Suppressor macrophage treated with lipopolysaccharide for 4 hours (primary cell): ENCODE measurements around the gene SMAP2.

Experiments
- DNase-seq: peaks from one replicate; pipeline ENCODE4 v3.0.0-alpha.2; 2020

The SMAP2 gene

DNA sequence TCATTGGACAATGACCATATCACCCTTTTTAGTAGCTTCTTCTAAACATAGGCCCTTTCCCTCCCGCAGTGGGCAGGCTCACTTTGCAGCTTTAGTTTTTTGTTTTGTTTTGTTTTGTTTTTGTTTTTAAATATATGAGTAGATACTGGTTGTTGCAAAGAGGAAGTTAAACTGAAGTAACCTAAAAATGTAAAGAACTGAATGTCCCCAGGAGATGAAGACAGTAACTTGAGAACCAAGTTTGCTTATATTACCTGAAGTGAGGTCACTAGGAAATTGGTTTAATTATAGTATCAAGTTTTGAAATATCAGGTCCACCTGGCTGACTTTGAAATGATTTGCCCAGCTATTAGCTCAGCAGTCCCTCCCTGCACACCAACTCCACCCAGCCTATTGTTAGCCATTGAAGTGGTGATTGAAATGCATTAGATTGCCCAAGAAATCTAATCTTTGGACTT lies 18.2 kb downstream of the SMAP2 start:
- no peak for DNase-seq

DNA sequence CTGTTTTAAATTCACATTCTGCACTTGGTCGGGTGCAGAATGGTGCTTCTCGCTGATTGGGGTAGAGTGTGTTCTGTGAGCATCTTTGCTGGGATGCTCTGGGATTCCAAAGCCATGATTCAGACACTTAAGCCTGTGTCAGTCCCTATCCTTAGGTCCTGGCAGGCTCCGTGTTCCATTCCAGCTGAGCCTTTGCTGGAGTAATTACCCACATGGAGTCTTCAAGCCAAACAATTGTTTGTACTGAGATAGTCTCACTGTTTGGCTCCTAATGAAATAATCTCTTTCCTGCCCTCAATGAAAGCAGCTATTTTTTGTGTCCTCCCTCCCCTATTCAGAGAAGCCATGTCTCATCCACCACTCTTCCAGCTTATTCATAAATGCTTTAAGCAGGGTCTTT lies 18.7 kb downstream of the SMAP2 start:
- DNase-seq, result no peak

DNA sequence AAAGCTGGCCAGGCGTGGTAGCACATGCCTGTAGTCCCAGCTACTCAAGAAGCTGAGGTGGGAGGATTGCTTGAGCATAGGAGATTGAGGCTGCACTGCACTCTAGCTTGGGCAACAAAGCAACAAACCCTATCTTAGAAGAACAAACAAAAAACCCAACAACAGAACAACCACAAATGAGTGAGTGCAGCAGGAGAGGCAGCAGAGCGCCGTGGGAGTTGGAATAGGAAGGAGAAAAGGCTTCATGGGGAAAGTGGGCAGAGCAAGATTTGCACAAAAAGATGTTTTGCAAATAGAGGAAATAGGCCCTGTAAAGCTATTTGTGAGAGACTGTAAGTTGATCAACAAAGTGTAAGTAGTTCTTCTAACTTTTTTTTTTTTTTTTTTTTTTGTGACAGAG lies 19.6 kb downstream of the SMAP2 start:
- peak; percentile 75 for DNase-seq

DNA sequence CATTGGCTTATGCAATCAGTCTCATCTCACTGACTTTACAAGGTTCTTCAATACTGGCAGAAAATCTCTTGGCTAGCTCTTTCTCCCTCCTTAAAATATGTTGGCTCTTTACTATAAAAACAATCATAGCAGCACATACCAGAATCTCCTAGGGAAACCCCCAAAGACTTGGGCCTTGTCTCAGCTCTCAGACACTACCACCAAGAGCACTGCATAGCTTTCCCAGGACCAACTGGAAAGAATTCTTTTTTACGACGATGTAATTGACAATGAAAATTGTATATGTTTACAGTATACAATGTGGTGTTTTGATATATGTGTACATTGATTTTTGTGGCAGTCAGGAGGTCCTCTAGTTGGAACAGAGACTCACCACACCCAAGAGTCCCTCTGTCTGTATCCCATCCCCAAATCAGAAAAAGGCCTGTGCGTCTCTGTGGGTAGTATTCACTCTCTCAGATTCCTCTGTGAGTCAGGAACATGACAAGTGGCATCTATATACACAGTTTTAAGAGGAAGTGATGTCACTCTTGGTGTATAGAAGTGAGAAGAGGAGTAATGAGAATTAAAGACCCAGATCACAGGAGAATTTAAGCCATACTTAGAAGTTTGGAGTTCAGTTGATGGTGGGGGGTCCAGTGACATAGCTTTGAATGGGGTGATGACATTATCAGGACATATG lies 21.1 kb downstream of the SMAP2 start:
- DNase-seq, result peak; percentile 83

DNA sequence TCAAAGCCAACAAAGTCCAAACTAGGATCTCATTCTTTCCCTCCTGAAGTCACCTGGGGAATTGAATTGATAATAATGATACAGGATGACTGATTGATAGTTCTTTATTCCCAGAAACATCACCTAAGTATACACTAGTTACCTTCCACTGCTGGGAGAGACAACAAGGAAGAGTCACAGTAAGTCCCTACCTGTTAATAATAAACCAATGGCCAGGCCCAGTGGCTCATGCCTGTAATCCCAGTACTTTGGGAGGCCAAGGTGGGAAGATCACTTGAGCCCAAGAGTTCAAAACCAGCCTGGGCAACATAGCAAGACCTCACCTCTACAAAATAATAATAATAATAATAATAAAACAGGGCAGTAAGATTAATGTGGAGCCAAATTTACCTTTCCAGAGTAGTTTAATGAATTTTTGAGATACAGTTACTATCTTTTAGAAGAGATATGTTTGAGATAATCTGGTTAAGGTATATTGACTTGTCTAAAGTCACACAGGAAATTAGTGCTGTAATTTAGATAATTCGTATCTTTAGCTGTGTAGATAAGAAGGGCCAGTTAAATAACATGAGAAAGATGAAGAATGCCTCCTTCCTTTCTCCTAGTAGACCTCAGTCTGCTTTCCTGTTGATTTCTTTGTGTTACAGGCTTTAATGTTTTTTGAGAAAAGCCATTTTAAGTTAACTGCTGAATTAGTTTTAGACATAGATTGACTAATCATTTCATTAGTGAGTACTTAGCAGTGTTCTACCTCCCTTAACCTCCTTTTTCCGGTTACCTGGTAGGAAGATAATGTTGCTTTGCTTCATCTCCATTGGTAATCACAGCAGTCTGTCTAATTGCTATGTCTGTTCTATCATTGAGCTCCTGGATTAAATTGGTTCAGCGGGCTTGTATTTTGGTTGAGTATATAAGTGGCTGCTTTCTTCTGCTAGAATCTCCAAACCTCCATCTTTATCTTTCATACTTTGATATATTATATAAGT lies 22.0 kb downstream of the SMAP2 start:
- no peak for DNase-seq

DNA sequence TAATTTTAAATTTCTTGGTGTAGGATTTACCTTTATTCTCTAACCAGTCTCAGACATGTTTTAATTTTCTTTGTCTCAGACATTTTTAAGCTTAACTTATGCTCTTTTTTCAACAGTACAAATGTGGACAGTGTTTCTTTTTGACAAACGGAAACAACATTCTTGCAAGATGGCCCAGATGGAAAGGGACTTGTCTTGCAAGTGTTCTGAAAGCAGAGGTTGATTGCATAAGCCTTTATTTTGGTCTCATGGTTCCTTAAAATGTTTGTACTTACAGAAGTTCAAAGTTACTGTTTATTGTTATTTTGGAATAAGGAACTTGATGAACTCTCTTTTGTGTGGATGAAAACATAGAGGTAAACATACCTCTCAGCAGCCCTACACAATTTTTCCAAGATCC lies 22.9 kb downstream of the SMAP2 start:
- DNase-seq, result peak; percentile 84

DNA sequence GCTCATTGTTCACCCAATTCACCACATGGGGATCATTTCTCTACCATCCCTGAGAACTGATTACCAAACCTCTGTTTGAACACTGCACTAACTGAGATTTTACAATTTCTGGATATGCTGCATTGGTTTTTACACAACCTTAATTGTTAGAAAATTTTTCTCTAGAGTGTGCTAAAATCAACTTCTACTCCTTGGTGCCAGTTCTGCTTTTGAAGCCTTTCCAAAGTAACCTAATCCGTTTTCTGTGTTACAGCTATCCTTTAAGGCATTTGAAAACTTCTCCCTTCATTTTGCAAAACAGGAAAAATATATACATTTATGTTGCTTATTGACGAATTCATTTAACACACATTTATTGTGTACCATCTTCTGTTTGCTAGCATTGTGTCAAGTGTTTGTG lies 23.7 kb downstream of the SMAP2 start:
- no peak for DNase-seq

DNA sequence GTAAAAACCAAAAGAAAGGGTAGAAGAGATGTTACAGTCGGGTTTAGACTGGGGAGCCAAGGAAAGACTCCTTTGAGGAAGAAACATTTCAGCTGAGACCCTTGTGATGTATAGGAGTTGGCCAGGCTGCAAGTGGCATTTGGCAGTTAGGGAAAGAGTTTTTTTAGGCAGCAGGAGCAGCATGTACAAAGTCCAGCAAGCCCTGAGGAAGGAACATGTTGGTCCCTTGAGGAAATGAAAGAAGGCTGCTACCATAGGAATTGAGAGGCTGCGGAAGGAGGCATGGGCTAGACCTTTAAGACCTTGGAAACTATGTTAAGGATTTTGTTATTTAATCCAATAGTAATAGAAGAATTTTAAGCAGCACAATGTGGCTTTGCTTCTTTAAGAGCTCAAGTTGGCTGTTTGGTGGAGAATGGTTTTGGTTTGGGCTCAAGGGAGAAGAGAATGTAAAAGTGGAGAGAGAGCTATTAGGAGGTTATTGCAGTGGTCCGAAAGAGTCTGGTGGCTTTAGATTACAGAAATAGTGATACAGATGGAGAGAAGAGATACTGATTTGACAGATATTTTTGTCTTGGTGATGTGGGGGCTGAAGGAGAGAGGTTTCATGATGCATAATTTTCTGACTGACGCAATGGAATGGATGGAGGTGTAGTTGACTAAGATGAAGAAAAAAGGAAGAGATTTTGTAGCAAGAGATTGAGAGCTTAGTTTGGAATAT lies 26.6 kb downstream of the SMAP2 start:
- no peak for DNase-seq

DNA sequence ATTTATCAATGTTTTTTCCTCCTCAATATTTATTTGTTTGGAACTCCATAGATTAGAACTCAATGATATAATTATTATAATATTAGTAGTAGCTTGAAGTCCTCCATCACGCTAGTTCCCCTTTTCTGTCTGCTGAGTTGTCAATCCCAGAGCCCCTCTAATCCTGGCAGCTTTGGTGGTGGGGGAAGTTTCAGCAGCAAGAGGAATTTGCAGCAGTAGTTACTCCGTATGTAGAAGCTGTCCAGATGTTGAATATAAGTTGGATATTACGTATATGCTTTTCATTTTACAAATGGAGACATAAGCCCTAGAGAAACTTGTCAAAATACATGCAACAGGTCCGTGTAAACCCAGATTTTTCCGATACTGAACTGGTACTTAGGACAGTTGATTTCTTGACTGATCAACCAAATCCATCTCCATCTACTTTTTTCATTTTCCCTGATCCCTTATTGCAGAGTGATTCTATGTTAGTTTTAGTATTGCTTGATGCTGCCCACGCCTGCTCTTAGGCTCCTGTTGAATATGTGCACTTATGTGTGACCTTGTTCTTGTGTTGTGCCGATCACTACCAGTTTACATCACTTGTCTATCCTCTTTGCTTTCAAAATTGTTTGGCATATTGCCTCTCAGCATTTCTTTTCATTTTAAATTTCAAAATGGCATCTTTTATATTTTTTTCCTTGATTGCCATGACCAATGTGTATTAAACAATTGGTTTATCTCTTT lies 28.1 kb downstream of the SMAP2 start:
- no peak for DNase-seq

DNA sequence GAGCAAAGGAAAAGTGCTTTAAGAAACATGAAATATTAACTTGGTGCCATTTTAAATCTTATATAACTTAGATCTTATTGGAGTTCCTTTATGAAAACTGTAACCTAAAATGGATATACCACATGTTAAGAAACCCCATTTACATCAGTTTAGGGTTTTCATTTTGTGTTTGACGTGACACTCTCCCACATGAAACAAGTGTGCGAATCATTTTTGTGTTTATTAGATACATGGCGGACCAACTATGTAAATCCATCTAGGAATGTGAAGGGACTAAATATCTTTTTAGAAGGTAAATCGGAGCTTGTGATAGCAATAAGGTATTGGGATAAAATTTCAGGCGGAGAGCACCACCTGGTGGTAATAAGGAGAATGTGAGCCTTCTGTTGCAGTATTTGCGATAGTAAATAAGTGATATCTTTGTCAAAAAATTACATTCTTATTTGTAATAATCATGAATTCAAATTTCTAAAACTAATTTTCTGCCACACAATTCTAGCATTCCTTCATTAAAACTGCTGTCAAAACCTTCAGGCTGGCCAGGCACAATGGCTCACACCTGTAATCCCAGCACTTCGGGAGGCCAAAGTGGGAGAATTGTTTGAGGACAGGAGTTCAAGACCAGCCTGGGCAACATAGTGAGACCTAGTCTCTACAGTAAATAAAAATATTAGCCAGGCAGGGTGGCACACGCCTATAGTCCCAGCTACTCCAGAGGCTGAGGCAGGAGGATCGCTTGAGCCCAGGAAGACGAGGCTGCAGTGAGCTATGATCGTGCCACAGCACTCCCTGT lies 31.3 kb downstream of the SMAP2 start:
- peak; percentile 69 for DNase-seq

DNA sequence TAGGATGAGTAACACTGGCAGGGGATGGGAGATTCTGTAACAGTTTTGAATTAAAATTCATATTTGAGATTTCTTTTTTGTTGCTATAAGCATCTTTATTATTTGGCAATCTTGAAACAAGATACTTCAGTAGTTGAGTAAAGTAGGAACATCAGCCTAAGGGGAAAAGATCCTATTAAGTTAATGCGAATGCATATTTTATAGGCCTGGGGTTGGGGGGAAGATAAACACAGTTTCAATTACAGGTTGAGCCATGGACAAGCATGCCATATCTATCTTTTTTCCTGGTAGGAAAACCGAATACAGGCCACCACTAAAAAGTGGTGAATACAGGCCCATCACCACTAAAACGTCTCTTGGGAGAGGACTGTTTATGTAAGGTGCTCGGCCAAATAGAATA lies 32.3 kb downstream of the SMAP2 start:
- no peak for DNase-seq

DNA sequence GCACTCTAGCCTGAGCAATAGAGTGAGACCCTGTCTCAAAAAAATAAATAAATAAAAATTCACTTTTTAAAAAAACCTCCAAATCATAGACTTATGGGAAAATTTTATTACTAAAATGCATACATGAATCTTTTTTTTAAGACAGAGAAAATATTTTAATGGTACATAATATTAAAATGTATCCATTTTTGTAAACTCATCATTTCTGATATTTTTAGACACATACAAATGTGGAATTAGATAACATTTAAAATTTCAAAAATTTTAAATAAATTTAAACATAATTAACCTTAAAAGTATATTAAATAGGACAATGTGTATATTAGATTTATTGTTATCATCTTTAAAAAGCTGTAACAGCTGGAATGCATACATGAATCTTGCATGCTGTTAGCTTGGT lies 33.9 kb downstream of the SMAP2 start:
- DNase-seq, result no peak

DNA sequence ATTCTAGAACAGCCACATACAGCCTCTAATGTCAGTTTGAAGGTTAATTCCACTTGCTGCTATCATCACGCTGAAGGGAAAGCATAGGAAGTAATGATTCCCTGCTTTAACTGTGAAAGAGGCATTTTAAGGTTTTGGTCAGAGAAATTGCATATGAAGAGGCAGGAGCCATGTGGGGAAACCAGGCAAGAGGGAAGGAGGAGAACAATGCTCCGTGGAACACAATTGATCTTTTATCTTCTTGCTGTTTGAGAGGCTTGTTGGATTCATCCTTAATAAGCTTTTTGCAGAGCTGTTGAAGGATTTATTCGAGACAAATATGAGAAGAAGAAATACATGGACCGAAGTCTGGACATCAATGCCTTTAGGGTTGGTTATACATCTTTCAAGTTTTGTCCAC lies 35.9 kb downstream of the SMAP2 start:
- DNase-seq, result no peak

DNA sequence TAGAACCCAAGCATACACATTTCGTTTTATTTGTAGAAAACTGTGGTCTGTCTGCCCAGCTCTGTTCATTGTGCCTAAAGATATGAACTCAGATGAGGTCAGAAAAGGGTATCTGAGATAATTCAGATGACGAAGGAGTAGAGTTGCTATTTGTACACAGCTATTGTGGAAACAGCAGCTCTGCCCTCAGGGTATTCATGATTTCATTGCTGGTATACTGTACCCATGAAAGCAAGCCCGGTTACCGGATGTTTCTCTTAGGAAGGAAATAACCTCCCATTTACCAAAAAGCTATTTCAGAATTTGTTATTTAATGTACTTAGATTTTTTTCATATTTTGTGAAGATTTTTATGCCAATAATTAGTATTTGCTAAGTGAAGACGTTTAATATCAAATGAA lies 37.8 kb downstream of the SMAP2 start:
- DNase-seq, result no peak

DNA sequence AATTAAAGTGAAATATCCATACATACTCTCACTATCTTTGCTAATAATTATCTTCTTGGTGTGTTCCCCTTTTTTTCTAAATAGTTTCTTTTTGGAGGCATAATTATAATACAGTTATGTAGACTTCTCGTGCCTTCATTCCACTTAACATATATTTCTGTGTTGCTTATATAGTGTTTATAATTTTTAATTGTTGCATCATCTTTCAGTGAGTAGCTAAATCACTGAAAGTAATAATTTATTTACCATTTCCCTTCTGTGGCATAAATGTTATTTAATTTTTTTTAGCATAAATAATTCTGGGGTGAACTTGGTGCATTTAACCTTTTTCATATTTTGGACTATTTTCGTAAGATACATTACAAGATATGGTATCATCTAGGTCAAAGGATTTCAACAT lies 38.3 kb downstream of the SMAP2 start:
- no peak for DNase-seq

DNA sequence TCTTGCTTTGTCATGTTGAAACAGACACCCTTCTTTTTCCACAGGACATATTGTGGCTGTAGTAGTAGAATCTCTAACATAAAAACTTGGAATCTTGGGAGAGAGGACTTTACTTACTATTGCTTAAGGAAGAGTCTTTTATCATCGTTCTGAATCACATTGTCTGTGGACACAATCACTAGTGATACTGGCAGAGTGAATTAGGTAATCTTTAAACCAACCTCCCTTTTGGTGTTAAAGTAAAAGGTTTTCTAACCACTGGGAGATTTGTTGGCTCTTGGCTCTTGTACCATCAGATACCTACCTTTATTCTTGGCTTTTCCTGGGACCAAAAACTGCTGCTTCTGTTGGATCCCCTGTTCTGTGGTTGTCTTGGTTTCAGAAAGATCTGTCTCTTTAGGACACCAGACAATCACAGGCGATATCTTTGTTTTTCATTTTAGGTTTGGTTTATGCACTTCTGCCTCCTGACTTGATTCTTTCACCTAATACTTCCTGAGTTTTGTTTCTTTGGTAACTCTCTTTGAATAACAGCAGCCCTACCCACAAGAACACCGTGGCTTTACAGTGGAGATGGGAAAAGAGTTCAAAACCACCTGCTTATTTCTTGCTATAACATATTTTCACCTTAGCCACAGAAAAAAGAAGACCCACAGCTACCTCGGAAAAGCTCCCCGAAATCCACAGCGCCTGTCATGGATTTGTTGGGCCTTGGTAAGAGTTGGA lies 40.2 kb downstream of the SMAP2 start:
- no peak for DNase-seq

DNA sequence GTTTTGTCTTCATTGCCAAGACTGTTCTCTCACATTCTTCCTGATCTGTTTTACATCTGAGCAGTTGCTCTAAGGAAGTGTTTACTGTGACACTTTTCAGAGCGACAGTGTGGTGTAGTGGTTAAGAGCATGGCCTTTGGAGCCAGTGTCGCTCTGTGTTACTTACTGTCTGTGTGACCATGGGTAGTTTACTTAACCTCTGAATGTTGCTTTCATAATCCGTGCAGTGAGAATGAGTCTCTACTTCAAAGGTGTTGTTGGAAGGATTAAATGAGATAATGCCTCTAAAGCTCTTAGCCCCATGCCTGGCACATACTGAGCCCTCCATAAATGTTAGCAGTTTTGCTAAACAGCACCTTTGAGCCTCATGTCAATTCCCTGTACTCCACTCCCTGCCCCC lies 40.8 kb downstream of the SMAP2 start:
- DNase-seq, result no peak

DNA sequence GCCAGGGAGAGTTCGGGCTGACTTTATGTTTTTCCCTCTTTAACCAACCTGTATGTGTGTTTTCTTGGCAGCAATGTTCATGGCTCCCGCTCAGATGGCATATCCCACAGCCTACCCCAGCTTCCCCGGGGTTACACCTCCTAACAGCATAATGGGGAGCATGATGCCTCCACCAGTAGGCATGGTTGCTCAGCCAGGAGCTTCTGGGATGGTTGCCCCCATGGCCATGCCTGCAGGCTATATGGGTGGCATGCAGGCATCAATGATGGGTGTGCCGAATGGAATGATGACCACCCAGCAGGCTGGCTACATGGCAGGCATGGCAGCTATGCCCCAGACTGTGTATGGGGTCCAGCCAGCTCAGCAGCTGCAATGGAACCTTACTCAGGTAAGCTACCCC lies 43.2 kb downstream of the SMAP2 start:
- DNase-seq, result no peak

DNA sequence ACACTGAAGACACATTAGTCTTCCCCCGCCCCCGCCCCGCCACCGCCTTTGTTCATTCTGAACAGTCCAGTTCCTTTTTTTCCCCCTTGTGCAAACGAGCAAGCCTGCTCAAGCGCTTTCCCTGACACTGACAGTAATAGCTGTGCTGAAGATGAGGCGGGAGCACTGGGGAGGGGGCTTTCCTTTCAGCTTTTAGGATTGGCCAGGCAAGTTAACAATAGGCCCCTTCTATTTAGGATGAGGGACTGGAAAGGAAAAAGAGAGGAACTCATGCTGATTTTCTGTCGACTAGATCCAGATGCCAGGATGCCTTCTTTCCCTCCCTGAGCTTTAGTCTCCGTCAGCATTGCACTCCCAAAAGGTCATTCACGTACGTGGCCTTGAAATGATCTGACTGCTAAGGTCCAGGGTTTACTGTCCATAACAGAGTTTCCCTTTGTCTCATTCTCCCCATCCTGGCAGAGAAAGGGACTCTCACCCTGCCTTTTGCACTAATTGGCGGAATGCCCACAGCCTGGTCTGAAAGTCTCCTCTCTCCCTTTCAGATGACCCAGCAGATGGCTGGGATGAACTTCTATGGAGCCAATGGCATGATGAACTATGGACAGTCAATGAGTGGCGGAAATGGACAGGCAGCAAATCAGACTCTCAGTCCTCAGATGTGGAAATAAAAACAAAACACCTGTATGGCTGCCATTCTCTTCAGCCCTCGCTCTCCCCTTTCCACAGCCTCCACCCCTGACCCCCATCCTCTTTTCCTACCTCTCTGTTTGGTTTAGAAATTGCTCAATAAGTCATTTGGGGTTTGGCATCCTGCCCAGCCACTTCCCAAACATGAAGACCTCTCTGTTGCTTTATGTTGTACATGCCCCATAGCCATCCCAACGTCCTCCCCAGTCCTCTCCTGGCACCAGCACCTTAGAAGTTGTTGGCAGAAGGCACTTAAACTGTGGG lies 48.2 kb downstream of the SMAP2 start:
- peak; percentile 85 for DNase-seq

DNA sequence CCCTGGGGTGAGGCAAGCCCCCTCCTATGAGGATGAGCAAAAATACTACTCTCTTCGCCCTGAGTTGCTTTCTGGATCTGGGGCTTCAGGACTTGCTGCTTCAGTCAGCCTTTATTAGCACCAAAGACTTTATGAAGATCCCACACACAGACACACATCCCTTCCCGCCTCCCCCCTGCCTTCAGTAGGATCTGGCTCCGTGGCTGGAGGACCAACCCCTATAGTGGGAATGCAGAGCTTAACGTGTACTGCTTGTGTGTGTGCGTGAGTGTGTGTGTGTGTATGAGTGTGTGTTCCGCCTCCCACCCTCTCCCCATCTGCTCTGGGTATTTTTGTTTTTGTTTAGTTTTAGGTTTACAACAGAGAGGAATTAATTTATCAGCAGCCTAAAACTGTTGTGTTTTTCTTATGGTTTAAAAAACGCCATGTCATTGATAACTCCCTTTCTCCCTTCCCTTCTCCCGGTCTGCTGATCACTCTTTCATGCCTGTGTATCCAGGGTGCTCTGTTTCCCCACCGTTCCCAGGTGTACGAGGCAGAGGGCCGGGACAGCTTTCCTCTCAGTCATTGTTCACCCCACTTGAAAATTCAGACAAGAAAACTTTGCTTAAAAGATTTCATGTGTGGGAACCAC lies 49.2 kb downstream of the SMAP2 start:
- DNase-seq, result no peak
